Measurements from ENCODE around the gene MEX3A. TPM values are rescaled to one million over a fixed set of nuclear protein-coding genes. Genes with fewer than 3 reads are reported as not detected.

Gene MEX3A
- total RNA-seq, 1 experiment from 2014 or later: 68.0 TPM

GRCh38 chr1:156120318-156120717, 38.1 kb upstream of the MEX3A start:
- H2BK15ac ChIP-seq (ENCODE audit: low read depth, low read length): no peak overlapping the region
- H3K14ac ChIP-seq (ENCODE audit: insufficient read depth, low read length): no peak overlapping the region
- Mint-ChIP-seq H3K36me3 (ENCODE audit: insufficient read depth in 1 of 3, low read depth in 3 of 3) (peaks cover 0 to 9% (median 2%) of the 10 kb centered on the region in 3 experiments; a peak in 3 of 7 replicates), H3K27me3 (ENCODE audit: low read depth) (no peaks in the 10 kb centered on the region), H3K27ac (peak overlapping the region in 2 of 3 experiments; percentile 12 to 77; a peak in 1 of 7 replicates), H3K9me3 (no peaks in the 10 kb centered on the region), H3K4me3 (peak overlapping the region in 1 of 2 experiments; percentile 39; a peak in 1 of 5 replicates), H3K4me1 (peaks cover 60 to 71% of the 10 kb centered on the region in 2 experiments)
- H3K9ac ChIP-seq (ENCODE audit: extremely low read depth, insufficient read length, low read length): no peak overlapping the region
- H3K18ac ChIP-seq (ENCODE audit: insufficient read length, low read depth, low read length): no peak overlapping the region
- no peak overlapping the region for H3K23ac ChIP-seq (ENCODE audit: insufficient read length, low read depth, low read length)
- H3T11ph ChIP-seq (ENCODE audit: low read length): no peak overlapping the region
- no peak overlapping the region for H3K4ac ChIP-seq (ENCODE audit: low read depth, low read length)
- H2BK120ac ChIP-seq (ENCODE audit: low read depth, low read length, poor library complexity, severe bottlenecking): no peak overlapping the region
- no peaks in the 10 kb centered on the region for H3K79me2 ChIP-seq (ENCODE audit: insufficient read depth, low read length)
- H3K9me3 ChIP-seq (ENCODE audit: control insufficient read depth, low read depth, low read length): no peaks in the 10 kb centered on the region
- H3K56ac ChIP-seq (ENCODE audit: insufficient read length, low read depth, low read length): no peak overlapping the region
- no CpG with 5 or more reads among the region's 3 CpGs for WGBS (ENCODE audit: extremely low coverage, insufficient read length, low lambda C conversion rate)
- no peak overlapping the region for H3K27ac ChIP-seq (ENCODE audit: insufficient read length, low read depth, low read length)
- H2BK5ac ChIP-seq (ENCODE audit: insufficient read length, low read length): no peak overlapping the region
- peaks cover 5% of the 10 kb centered on the region; the same call in 1 of the 2 replicates for H3K4me1 ChIP-seq (ENCODE audit: insufficient read depth, low read length)
- no peak for DNase-seq
- no peak overlapping the region for H2AK5ac ChIP-seq (ENCODE audit: insufficient read length, low read length)
- H4K5ac ChIP-seq (ENCODE audit: insufficient read length, low read depth, low read length): no peak overlapping the region
- H3K79me1 ChIP-seq (ENCODE audit: insufficient read depth, low read depth, low read length, poor library complexity, severe bottlenecking): no peaks in the 10 kb centered on the region
- H2BK20ac ChIP-seq (ENCODE audit: low read depth, low read length, poor library complexity, severe bottlenecking): no peak overlapping the region
- TF ChIP-seq CTCF (conservative IDR thresholded peaks at IDR 0.05): no peak
- H4K20me1 ChIP-seq (ENCODE audit: control insufficient read depth, insufficient read depth, insufficient read length): no peaks in the 10 kb centered on the region
- H4K8ac ChIP-seq (replicated peaks; ENCODE audit: insufficient read length, low read depth, low read length): no peak overlapping the region
- H2AFZ ChIP-seq (ENCODE audit: low read length): no peak overlapping the region
- no peak overlapping the region for H2BK12ac ChIP-seq (ENCODE audit: insufficient read length, low read depth, low read length)
- H3K23me2 ChIP-seq (ENCODE audit: insufficient read length, low read depth, low read length, poor library complexity, severe bottlenecking): peaks cover 5% of the 10 kb centered on the region
- no peak overlapping the region for H4K91ac ChIP-seq (ENCODE audit: insufficient read length, low read depth, low read length)
- no peaks in the 10 kb centered on the region for H3K27me3 ChIP-seq (ENCODE audit: insufficient read depth, low read length)
- no peak overlapping the region for H3K4me2 ChIP-seq (ENCODE audit: insufficient read depth, insufficient read length, low read length)

All from H9 (cell line).